HG03342 (cell line): Measurements from ENCODE around the gene KCNH3.
"Not testable (repeated sequence)": the region's sequence is repeated elsewhere in the genome, so short reads cannot be mapped to it uniquely, and the experiment has no call there.

Experiments
- ATAC-seq: cut with Tn5 transposase; IDR thresholded peaks from one replicate; pipeline ENCODE4 v1.9.1; 2021; ENCODE audit warnings: mild to moderate bottlenecking, moderate library complexity; ENCODE audit not compliant: unreplicated experiment

The KCNH3 gene

GRCh38 chr12:49582850-49583249 is 44.0 kb downstream of the KCNH3 start:
- ATAC-seq = no peak

DNA sequence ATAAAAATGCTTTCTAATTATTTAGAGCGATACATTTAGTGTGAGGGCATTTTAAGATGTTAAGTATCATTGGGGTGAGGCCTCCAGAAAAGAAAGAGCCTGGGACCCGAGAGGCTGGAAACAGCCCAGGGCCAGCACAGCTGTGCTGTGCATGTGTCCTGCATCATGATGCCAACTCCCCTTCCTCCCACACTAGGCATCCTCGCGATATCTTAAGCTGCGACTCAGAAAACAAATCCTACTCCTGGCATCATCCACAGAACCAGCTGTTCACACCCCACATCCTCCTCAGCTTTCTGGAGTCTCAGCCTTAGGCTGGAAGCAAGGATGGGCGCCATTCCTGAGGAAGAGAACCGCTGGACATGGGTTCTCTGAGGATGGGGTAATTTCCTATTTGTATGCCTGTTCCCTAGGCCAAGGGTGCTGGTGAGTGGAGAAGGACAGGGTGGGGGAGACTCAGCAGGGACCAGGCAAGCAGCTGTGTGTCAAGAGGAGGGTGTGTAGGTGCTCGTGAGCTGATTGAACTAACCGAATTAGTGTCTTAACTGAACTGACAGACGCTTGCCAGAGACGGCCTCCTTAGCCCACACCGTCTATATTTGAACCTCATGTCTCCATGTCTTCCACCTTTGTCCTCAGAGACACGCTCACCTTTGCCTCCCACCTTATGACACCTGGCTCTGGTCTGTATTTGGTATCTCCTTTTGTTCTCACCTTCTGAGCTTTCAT is 44.7 kb downstream of the KCNH3 start:
- ATAC-seq = no peak

DNA sequence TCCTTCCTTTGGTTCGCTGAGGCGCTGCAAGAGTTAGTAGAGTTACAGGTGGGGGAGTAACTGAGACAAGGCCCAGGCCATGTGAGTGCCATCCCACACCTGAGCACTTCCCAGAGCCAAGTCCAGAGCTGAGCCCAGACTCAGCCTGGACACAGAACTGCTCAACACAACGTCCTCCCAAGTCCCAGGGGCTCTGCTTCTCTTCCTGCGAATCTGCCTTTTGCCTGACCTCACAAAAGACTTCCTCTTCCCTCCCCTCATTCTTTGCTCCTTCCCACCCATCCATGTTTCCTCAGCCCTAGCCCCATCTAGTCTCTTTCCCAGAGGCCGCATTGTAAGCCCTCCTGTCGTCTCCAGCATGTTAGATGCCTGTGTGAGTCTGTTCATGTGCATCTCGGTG is 45.8 kb downstream of the KCNH3 start:
- no peak for ATAC-seq

DNA sequence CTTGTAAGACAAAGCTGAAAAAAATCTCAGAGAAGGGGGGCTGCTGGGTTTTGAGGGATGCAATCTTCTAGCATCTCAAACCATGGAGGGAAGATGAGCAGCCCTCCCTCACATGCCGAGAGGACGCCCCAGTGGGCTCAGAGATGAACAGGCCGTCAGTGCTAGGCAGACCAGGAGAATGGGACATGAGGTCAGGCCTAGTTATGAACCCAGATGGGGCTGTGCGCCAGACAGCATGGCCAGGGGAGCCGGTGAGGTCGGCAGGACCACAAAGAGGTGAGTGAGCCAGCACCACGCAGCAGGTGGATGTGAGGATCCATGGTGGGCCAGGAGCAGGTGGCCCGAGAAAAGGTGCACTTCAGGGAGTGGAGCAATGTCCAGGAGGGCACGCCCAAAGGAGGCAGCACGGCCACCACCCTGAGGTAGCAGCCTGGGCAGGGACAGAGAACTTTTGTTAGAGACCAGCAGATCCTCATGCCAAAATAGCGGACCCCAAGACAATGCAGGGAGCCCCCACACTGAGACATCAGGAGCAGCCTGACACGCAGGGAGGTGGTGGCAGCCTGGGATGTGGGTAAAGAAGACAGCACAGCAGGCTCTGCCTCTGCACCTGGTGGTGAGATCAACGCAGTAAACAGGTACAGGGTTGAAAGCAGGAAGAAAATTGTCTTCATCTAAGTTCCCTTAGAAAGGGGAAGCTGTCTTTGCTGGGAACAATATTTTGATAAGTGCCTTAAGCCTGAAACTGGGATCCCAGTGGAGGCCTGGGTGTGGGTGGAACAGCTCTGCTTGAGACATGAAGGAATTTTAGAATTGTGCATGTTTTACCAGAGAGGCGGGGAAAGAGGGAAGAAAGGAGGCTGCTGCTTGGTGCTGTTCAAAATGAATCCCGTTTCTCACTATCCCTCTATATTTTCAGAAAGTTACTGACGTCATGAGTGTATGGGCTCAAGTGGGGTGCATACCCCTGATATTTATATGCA is 46.9 kb downstream of the KCNH3 start:
- no peak for ATAC-seq

DNA sequence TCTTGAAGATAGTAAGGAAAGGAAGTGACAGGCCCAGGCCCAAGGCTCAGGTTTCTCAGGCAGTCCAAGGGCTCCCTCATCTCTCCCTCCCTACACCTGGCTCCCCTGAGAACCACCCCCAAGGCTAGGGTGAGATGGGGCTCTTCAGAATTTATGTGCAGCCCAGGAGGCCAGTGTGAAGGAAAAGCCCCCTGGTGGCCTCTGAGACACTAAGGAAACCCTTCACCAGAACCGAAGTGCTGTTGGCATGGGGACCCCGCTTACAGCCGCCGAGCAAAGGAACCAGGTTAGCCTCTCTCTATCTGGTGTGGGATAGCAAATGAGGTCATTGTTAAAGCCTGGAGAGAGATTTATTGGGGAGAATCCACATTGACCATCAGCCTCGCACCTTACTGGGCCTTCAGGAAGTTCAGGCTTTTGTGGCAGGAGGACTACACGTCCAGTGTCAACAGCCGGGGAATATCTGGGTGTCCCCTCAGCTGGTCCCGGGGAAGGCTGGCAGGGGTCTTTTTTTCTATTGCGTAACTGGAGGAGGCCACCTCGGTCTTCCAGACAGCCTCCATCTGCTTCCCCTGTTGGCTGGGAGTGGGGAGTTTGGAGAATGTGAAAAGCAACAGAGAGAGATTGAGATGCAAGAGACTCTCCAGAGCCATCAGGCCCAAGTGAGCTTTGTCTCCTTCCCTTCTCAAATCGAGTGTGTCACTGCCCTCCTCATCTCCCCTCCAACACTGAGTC is 48.5 kb downstream of the KCNH3 start:
- ATAC-seq = no peak

- no peak for ATAC-seq
These were observed 49.5 kb downstream of the KCNH3 start for GRCh38 chr12:49588281-49588680.

DNA sequence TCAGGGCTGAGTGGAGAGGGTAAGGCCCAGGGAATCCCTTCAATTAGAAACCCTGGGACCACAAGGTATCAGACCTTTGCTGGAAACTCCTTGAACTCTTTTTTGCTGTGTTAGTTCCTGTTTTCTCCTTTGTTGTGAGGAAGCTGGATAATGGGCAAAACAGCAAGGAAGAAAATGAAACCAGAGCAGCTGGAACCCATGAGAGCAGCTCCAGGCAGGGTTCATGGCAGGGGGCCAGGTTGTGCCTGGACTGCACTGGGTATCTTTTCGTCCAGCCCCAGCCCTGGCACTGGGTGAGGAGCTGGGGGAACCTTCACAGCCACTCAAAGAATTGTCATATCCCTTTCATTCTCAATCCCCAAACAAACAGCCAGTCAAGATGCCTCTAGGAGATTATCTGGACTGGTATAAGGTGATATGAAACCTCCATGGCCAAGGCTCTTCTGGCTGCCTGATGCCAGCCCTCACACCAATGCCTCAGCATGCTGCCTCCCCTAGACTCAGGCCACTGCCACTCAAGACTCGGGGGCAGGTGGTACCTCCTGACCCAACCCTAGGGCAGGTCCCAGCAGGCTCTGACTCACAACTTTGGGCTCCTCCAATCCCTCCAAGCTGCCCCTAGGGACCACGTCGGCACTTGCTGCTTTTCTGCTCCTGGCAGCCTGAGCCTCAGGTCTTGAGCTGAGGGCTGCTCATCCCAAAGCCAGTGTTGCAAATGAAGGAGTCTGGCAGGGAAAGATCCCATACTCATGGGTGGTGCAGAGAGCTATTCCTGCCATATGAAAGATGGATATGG is 50.1 kb downstream of the KCNH3 start:
- ATAC-seq = no peak

- no peak for ATAC-seq
These were observed 59.7 kb downstream of the KCNH3 start for GRCh38 chr12:49598527-49598926.

- no peak for ATAC-seq
These were observed 61.1 kb downstream of the KCNH3 start for GRCh38 chr12:49599961-49600360.

DNA sequence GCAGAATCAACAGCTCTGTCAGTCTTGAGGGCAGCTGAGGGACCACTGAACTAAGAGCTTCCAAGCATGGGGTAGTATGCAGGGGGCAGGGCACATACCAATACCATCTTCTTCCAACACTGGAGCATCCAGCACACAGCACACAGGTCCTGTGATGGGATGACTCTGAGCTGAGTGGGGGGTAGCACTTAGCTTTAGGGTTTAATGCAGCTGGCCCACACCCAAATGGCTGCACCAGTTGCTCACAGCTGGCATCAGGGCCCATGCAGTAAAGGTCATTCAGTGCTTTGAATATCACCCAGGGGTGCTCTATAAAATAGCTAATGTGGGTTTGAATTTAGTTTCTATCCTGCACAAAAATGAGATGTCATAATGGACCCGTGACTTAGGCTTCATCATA is 64.9 kb downstream of the KCNH3 start:
- no peak for ATAC-seq

GRCh38 chr12:49604856-49605255 is 66.0 kb downstream of the KCNH3 start:
- no peak for ATAC-seq

DNA sequence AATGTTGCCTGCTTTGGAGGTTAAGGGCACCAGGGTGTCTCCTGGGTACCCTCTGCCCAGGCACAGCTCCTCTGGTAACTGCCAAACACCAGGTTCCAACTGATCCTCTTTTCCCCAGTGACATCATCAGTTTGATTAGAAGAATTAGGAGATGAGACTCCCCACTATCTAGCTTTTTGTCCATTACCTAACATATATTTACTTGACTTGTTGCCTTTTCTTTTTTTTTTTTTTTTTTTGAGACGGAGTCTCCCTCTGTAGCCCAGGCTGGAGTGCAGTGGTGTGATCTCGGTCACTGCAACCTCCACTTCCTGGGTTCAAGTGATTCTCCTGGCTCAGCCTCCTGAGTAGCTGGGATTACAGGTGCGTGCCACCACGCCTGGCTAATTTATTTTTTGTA is 66.7 kb downstream of the KCNH3 start, which contains the start of gene FAM186B:
Gene FAM186B (minus strand): TSS at position 101 of the 400 bp plus-strand sequence. CDS start 162 bp downstream, outside the sequence.
- not testable (repeated sequence) for ATAC-seq
